HG03460 (cell line): Measurements from ENCODE around the gene CATSPERD.
"Not testable (repeated sequence)": the region's sequence is repeated elsewhere in the genome, so short reads cannot be mapped to it uniquely, and the experiment has no call there.

ENCODE experiments used
- ATAC-seq: cut with Tn5 transposase; IDR thresholded peaks from one replicate; pipeline ENCODE4 v1.9.1; 2021; ENCODE audit not compliant: unreplicated experiment

Gene CATSPERD

GRCh38 chr19:5697022-5697889 lies 23.2 kb upstream of the CATSPERD start:
- no peak for ATAC-seq

DNA sequence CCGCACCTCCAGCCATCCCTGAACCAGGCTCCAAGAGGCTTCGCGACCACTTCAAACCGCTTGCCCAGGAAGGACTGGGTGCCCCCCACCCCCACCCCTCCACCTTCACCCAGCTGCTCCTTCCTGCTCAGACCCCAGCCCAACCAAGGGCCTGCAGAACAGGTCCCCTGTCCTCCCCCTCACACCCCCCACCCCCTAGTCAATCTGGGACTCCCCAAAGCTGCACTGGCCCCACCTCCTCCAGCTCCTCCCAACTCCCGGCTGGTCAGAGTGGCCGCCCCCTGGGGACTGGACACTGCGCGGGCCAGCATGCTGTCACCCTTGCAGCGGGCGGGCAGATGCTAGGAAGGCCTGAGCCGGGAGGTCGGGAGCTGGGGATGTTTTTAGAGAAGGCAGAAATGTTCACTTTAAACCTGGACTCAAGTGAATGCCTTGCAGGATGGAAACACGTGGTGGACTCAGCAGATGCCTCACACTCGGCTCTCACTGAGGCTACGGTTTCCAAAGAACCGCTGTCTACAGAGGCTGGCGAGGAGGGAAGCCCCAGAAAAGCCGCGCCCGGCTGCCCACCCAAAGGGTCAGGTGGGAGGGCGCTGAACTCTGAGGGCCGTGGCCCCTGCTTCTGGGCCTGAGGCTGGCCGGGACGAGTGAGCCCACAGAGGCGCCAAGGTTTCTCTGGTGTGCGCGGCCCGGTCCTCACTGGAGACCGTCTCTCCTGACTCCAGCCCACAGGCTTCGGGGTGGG lies 22.4 kb upstream of the CATSPERD start:
- ATAC-seq: no peak

GRCh38 chr19:5698635-5699422 lies 21.6 kb upstream of the CATSPERD start:
- ATAC-seq: no peak

DNA sequence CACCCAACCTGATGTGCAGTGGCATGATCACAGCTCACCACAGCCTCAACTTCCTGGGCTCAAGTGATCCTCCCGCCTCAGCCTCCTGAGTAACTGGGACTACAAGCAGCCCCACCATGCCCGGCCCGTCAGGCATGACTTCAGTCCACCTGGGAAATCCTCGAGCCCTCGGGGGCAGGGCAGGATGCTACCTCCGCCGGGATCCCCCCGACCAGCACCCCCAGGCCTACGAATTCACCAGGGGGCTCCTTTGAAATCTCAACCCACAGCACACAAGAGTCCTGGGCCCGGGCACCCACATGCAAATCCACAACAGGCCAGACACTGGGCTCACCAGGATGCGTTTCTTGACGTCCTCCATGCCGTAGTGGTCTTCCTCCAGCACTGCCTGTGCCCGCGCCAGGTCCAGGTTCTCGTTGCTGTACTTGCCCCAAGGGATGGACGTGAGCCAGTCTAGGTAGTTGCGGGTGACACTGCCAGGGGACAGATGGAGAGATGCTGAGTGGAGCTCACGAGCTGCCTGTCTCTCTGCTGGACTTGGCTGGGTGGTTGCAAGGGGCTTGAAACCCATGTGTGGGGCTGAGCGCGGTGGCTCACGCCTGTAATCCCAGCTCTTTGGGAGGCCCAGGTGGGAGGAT lies 19.9 kb upstream of the CATSPERD start:
- no peak for ATAC-seq

- not testable (repeated sequence) for ATAC-seq
Measured at GRCh38 chr19:5702053-5702410, 18.4 kb upstream of the CATSPERD start.

DNA sequence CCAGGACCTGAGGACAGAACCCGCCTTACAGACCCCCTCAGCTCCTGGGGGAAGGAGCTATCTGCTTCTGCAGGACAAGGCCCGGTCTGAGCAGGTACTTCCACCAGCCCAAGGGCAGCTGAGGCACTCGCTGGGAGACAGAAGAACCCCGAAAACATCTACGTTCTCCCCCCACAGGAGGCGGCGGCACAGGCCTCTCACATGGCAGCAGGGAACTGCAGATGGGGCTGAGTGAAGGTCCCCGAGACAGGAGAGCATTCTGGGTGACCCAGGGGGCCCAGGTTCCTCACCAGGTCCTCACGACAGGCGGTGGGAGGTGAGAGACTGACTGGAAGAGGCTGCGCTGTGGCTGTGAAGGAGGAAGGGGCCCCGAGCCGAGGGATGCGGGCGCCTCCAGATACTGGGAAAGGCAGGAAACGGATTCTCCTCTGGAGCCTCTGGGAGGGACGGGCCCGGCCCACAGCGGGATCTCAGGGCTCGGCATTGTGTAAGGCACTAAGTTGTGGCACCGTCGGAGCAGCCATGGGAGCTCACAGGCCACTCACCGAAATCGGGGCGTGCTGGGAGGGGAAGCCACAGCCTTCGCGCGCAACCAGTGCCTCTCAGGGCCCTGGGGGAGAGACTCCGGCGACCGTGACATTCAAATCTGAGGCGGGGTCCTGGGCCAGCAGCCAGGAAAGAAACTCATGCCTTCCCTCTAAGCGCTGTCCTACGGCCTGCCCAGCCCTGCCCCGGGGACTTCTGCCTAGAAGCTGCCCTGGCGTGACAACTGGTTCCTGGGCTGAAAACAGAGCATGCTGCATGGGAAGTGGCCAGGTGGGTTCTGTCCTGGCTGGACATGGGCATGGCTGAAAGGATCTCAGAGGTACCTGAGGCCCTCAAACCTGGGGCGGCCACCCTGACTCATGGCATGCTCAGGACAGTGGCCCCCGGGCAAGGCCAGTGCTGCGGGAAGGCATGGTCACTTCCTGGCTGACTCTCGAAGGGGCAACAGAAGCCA lies 16.3 kb upstream of the CATSPERD start:
- no peak for ATAC-seq

DNA sequence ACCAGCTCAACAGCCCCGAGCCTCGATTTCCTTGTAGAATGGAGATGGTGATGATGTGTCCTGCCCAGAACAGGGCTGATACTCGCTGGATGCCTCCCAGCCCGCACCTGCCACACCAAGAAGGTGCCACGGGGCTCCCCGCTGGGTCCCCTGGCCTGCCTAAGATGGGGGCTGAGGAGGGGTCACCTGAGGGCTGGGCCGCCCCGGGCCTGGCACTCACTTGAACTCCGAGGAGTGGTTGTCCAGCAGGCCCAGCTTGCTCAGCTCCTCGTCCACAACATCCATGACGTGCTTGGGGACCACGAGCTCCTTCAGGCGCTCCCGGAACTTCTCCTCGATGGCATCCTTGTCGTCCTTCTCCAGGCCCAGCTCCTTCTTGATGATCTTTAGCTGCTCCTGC lies 14.9 kb upstream of the CATSPERD start:
- ATAC-seq: no peak

- no peak for ATAC-seq
Measured at GRCh38 chr19:5706876-5707573, 13.4 kb upstream of the CATSPERD start.

DNA sequence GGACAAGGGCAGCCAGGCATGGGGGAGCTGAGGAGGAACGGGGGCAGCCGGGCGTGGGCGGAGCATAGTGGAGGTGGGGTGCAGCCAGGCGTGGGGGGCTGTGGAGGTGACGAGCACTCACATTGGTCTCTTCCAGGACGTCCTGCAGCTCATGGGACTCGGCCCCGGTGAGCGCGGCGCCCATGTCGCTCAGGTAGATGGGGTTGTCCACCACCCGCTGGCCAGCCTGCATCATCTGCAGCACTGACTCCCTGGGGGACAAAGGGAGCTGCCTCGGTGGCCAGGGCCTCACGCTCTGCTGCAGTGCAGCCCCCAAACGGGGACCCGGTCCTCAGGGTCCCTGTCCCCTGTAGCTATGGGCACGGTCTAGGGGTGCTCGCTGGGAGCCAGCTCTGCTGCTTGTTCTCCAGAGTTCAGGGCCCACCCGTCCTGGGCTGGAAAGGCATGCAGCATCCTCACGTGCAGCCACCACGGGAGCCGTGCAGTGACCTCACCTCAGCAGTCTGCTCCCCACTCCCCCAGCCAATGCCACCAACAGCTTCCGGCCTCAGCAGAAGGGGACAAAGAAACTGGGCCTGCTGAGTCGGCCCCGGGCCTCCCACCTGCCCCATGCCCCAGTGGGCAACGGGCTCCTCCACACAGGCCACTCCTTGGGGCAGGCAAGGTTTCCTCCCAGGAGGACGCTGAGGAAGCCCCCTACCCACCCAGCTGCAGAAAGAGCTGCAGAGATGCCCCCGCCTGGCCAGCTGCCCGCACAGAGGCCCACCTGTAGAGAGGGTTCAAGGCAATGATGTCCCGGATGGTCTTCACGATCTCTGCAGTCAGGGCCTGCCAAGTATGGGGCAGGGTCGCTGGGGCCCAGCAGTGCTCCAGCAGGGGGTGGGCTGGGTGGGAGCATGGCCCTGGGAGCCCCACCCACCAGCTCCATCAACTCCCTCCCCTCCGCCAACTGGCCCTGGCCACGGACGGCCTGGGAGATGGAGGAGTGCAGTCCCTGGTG lies 12.6 kb upstream of the CATSPERD start:
- no peak for ATAC-seq

GRCh38 chr19:5711025-5711424 lies 9.4 kb upstream of the CATSPERD start:
- no peak for ATAC-seq

DNA sequence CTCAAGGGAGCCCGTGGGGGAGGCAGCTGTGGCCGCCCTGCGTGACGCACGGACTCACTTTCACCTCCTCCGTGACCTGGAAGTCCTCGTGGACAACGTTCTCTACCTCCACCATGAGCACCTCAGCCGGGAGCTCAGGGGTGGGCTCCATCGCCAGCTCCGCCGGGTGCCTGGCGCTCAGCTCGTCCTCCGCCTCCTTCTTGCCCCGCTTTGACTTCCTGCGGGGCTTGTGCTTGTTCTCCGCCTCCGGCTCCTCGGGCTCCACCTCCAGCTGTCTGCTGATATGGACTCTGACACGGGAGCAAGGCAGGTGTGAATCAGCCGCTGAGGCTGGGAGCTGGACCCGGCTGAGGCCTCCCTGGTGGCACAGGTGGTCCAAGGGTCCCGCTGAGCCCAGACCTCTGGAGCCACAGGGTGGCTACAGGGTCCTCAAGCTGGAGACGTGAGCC lies 8.7 kb upstream of the CATSPERD start:
- no peak for ATAC-seq

- ATAC-seq: no peak
Measured at GRCh38 chr19:5713228-5713627, 7.2 kb upstream of the CATSPERD start.

- no peak for ATAC-seq
Measured at GRCh38 chr19:5714816-5715215, 5.6 kb upstream of the CATSPERD start.

DNA sequence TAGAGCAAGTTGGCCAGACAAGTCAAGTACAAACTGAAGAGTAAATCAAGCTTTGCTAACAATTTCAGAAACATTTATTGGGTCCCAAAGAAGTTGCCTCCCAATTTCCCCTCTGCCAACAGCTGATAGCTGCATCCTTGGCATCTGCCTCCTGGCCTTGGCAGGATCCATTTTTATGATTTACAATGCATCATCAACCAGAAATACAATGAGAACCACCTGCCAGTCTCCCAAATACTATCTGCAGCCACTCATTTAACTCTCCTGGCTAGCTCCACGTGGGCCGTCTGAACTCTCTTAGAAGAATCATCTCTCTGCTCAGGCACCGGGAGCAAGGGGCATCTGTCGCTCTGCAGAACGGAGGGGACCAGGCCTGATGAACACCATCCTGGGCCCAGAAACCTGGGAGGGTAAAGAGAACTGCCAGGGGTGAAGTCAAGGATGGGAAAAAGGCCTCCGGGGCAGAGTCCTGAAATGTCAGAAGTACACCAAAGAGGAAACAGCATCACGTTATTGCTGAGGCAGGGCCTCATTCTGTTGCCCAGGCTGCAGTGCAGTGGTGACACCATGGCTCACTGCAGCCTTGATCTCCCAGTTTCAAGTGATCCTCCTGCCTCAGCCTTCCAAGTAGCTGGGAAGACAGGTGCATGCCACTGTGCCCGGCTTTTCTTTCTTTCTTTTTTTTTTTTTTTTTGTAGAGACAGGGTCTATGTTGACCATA lies 3.1 kb upstream of the CATSPERD start:
- ATAC-seq: no peak

DNA sequence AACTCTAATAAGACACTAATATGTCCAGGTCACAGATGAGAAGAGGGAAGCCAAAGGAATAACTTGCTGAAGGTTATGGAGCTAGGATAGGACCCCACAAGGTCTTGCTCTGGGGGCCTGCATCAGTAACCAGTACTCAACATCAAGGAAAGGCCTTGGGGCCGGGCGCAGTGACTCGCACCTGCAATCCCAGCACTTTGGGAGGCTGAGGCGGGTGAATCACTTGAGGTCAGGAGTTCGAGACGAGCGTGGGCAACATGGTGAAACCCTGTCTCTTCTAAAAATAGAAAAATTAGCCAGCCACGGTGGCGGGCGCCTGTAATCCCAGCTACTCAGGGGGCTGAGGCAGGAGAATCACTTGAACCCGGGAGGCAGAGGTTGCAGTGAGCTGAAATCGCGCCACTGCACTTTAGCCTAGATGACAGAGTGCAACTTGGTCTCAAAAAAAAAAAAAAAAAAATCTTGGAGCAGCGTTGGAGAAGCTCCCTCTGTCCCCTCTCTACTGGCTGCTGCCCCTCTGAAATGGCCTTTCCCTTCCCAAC lies 2.3 kb upstream of the CATSPERD start:
- ATAC-seq: no peak

DNA sequence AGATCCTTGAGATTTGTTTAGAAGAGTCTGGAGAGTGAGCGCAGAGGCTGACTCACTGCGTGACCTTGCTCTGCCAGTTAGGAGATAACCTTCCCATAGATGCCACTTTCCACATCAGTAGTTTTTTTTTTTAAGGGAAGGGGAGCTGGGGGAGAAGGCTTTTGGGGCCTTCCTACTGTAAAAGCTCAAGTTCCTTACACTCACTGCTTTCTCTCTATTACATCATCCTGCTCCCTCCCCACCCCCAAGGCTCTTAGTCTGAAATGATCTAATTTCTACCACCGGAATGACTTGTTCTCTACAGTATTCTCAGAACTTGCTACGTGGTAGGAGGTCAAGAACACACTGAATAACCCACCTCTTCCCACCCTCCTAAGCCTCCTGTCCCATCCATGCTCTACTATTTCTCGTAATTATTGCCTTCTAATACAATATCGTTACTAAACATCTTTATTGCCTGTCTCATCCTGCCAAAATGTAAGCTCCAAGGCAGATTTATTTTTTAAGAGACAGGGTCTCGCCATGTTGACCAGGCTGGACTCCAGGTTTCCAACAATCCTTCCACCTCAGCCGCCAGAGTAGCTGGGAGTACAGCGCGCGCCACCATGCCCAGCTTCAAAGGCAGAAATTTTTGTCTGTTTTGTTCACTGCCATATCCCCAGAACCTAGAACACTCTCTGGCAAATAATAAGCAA lies 1.7 kb upstream of the CATSPERD start:
- no peak for ATAC-seq
